GM12878 (cell line): ENCODE measurements around the gene CHRM4. TPM values are rescaled to one million over a fixed set of nuclear protein-coding genes. Genes with fewer than 3 reads are reported as not detected.
"Not testable (repeated sequence)": the region's sequence is repeated elsewhere in the genome, so short reads cannot be mapped to it uniquely, and the experiment has no call there.

Experiments used
- ATAC-seq: fragments of 200-7000 bp; cut with Tn5 transposase; 3 replicates; pipeline ENCODE4 v1.9.1; 2020; ENCODE audit warnings: mild to moderate bottlenecking, moderate library complexity
- BruUV-seq: library from RNA; stranded (reverse); fragments of 400-500 nt; replicated peaks from 2 replicates; lab custom pipeline; 2021; lab: Mats Ljungman, UMichigan
- CTCF ChIA-PET: fragments of 300-600 bp; sonication (Branson Sonifier 250); formaldehyde crosslinking; extraction: SDS; loops from one replicate; lab custom pipeline; 2021; ENCODE audit warnings: inconsistent platforms; lab: Yijun Ruan, JAX
- POLR2A ChIA-PET: fragments of 350-600 bp; formaldehyde crosslinking; extraction: SDS; loops from one replicate; lab custom pipeline; 2021; ENCODE audit warnings: inconsistent platforms; lab: Charles Lee
- RAD21 ChIA-PET: fragments of 300-600 bp; sonication (Branson Sonifier 250); formaldehyde crosslinking; loops from one replicate; lab custom pipeline; 2023; ENCODE audit warnings: antibody characterized with exemption; ENCODE audit not compliant: unreplicated experiment; lab: Charles Lee
- SMC1A ChIA-PET: fragments of 300-600 bp; sonication (Branson Sonifier 250); formaldehyde crosslinking; loops from one replicate; lab custom pipeline; 2023; ENCODE audit not compliant: unreplicated experiment, uncharacterized antibody; lab: Charles Lee
- DNase-seq: peaks from one replicate; pipeline ENCODE4 v3.0.0-alpha.2; 2011; ENCODE audit warnings: low read depth, low spot score
- FAIRE-seq: peaks from 3 replicates; lab custom pipeline; 2011; peaks lifted over from hg19 to GRCh38; lab: Jason Lieb, UNC
- H2AFZ ChIP-seq: 2 replicates; pipeline ENCODE4 v1.6.0; 2011; ENCODE audit warnings: low read depth, low read length, control low read depth; ENCODE audit not compliant: control insufficient read depth
- H3K27ac ChIP-seq: 2 replicates; pipeline ENCODE4 v1.5.1; 2011; ENCODE audit warnings: control low read depth; ENCODE audit not compliant: control insufficient read depth, insufficient read depth
- H3K27me3 ChIP-seq, 2 experiments: replicated peaks in 1 of 2; 2 replicates each; pipeline versions ENCODE4 v1.6.0 to v1.6.1; 2011; ENCODE audit warnings: low read length in 1 of 2; ENCODE audit not compliant: control insufficient read depth in 2 of 2, insufficient read depth in 2 of 2
- H3K36me3 ChIP-seq, 2 experiments: 2 replicates each; pipeline ENCODE4 v1.5.1; 2011; ENCODE audit warnings: low read length in 1 of 2; ENCODE audit not compliant: control insufficient read depth in 2 of 2, insufficient read depth in 2 of 2
- H3K4me1 ChIP-seq: 2 replicates; pipeline ENCODE4 v1.6.1; 2011; ENCODE audit warnings: mild to moderate bottlenecking, low read length, moderate library complexity, mixed read lengths; ENCODE audit not compliant: control insufficient read depth, insufficient read depth
- H3K4me2 ChIP-seq: 2 replicates; pipeline ENCODE4 v1.6.0; 2011; ENCODE audit warnings: control low read depth; ENCODE audit not compliant: control insufficient read depth, insufficient read depth
- H3K4me3 ChIP-seq: fragments of 200-600 bp; sonication (generic); 2 replicates; pipeline ENCODE4 v1.5.1; 2016
- H3K79me2 ChIP-seq: 2 replicates; pipeline ENCODE4 v1.6.0; 2011; ENCODE audit warnings: low read length; ENCODE audit not compliant: control insufficient read depth, insufficient read depth
- H3K9ac ChIP-seq: 2 replicates; pipeline ENCODE4 v1.8.0; 2011; ENCODE audit warnings: low read length, control low read depth, mixed read lengths; ENCODE audit not compliant: control insufficient read depth, insufficient read depth
- H3K9me3 ChIP-seq: replicated peaks from 3 replicates; pipeline ENCODE4 v1.5.1; 2011; ENCODE audit warnings: mild to moderate bottlenecking, low read length; ENCODE audit not compliant: control insufficient read depth, insufficient read depth
- H4K20me1 ChIP-seq: 2 replicates; pipeline ENCODE4 v1.6.0; 2011; ENCODE audit not compliant: control insufficient read depth, insufficient read depth
- ATF7 ChIP-seq: fragments of 450-650 bp; IDR thresholded peaks from 2 replicates; pipeline ENCODE4 v1.6.1; 2016; ENCODE audit warnings: low read depth, mild to moderate bottlenecking
- NKRF ChIP-seq: fragments of 450-650 bp; conservative IDR thresholded peaks from 2 replicates; pipeline ENCODE4 v1.6.1; 2017; ENCODE audit warnings: mild to moderate bottlenecking, moderate library complexity
- WGBS: methylation state at CpG from one replicate; pipeline ENCODE4 v1.1.6; 2016; ENCODE audit warnings: low lambda C conversion rate; ENCODE audit not compliant: insufficient replicate concordance, insufficient coverage; ENCODE audit errors: missing lambda C conversion rate; 5-methylcytosine and 5-hydroxymethylcytosine counted together
- in situ Hi-C: fragments of 300-500 bp; cut with MboI; formaldehyde crosslinking; loops from 9 replicates; pipeline ENCODE4 v1.14.3; 2018; ENCODE audit warnings: mixed read lengths
- intact Hi-C: fragments of 100-400 bp; cut with micrococcal nuclease; formaldehyde crosslinking; loops from one replicate; pipeline ENCODE4 v1.14.2; 2022; ENCODE audit not compliant: unreplicated experiment
- polyA plus RNA-seq, 11 experiments: library from polyadenylated mRNA; depleted of rRNA in 4 of 11; unstranded in 6 of 11; stranded (reverse) in 5 of 11; fragments of >200 nt; fragmentation: Nextera tagmentation in 4 of 11; fragmentation: Illumina TruSeq in 1 of 11; extraction: Ambion mirVana in 4 of 11; extraction: Trizol in 1 of 11; gene quantifications; 1 replicate in 1 of 11; 2 replicates in 10 of 11; pipeline versions ENCODE4 v1.2.1 to v1.2.3, GENCODE V29; 2011 to 2016; ENCODE audit warnings: inconsistent platforms in 2 of 11, missing spikeins in 2 of 11, low read depth in 1 of 11
- total RNA-seq, 4 experiments: library from RNA; depleted of rRNA in 3 of 4; stranded (reverse); fragments of >200 nt in 3 of 4; fragmentation: Illumina TruSeq in 1 of 4; extraction: Trizol in 1 of 4; gene quantifications; 2 replicates each; pipeline versions ENCODE4 v1.2.1 to v1.2.3, GENCODE V29; 2013 to 2021

CHRM4 gene
- total and polyA plus RNA-seq, 10 of the 15 experiments (the other 5 are each of a cell fraction or from before 2014, with no cell fraction given): 0.12 to 0.23 (median 0.13) TPM; not detected in 7

GRCh38 chr11:46380340-46381047 lies 11.1 kb downstream of the CHRM4 start (continued):
- no peak for TF ChIP-seq NKRF
- TF ChIP-seq ATF7: peak; percentile 15; the same call in 1 of the 2 replicates
- TF ChIP-seq, all 136 proteins: peak for 15

- in situ Hi-C loops, H3K4me1 ChIP-seq, H3K4me2 ChIP-seq, intact Hi-C loops, H2AFZ ChIP-seq, FAIRE-seq, H3K27ac ChIP-seq, H4K20me1 ChIP-seq, H3K4me3 ChIP-seq, BruUV-seq, H3K9ac ChIP-seq, H3K9me3 ChIP-seq, DNase-seq, H3K79me2 ChIP-seq: not testable (repeated sequence)
- Histone ChIP-seq H3K27me3 (peaks cover 6 to 12% of the 10 kb centered on the region in 2 experiments), H3K36me3 (peaks cover 4 to 14% of the 10 kb centered on the region in 2 experiments; a peak in 3 of 4 replicates)
- POLR2A ChIA-PET: interaction anchor here (0.5 kb wide), 2 partner anchors 45 to 202 kb away, joined by 3 read pairs; no protein-coding TSS in a partner anchor
- SMC1A ChIA-PET: interaction anchor here (0.6 kb wide), 1 partner anchor 65 kb away, joined by 3 read pairs; no protein-coding TSS in a partner anchor
- CTCF ChIA-PET: interaction anchor here (1.9 kb wide), 1 partner anchor 18 kb away, joined by 4 read pairs; no protein-coding TSS in a partner anchor
- RAD21 ChIA-PET: interaction anchor here (0.7 to 1.3 kb wide), 2 partner anchors 12 to 63 kb away, joined by 3 read pairs; no protein-coding TSS in a partner anchor
- 77% methylated on average over 35 of the region's 36 CpGs for WGBS
- 0 out of 3 replicates have a peak, but pooled peaks have one; percentile 3 for ATAC-seq
Measured at GRCh38 chr11:46379482-46380293, 11.9 kb downstream of the CHRM4 start.
